ENCODE measurements around the gene PITPNC1.
"Not testable (repeated sequence)": the region's sequence is repeated elsewhere in the genome, so short reads cannot be mapped to it uniquely, and the experiment has no call there.

The PITPNC1 gene

DNA sequence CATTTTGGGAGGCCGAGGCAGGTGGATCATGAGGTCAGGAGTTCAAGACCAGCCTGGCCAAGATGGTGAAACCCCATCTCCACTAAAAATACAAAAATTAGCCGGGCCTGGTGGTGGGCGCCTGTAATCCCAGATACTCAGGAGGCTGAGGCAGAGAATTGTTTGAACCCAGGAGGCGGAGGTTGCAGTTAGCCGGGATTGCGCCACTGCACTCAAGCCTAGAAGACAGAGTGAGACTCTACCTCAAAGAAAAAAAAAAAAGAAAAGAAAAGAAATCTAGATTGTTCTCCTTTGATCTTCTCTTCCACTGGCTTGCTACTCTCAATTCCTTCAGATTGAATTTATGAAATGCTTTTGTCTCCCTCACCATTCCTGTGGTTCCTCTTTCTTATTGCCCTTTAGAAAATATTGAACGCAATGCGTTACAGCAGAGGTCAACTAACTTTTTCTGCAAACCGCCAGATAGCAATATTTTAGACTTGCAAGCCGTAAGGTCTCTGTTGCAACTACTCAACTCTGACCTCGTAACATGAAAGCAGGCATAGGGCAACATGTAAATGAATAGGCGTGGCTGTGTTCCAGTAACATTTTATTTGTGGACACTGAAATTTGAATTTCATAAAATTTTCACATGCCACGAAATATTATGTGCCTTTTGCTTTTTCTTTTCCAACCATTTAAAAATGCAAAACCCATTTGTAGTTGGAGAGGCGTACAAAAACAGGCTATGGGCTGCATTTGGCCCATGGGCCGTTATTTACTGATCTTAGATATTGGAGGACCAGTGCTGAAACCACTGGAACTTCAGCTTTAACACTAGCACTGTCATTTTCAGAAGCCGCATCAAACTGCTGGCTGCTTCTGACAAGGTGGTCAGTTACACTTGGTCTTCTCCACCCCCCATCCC is 24.8 kb downstream of the PITPNC1 start:
- no peak for DNase-seq

- no peak for DNase-seq
These were observed 26.0 kb downstream of the PITPNC1 start for GRCh38 chr17:67403065-67403464.

- DNase-seq = no peak
These were observed 26.4 kb downstream of the PITPNC1 start for GRCh38 chr17:67403483-67403882.

GRCh38 chr17:67408455-67408830 is 31.4 kb downstream of the PITPNC1 start:
- not testable (repeated sequence) for DNase-seq

DNA sequence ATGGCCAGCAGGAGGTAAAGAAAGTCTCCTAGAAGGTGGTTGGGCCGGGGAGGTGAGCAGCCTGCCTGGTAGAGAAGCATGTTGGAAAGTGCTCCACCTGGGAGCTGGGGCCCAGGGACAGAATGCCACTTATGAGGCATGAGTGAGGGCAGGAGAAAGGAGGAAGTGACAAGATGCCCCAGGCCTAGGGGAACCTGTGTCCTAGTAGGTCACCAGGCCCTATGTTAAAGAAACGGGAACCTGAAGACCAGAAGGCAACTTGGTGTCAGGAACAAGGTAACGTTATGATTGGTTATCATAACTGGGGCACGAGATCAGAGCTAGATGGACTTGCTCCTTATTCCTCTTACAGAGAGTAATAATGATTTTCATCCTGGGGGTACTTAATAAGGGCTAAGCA is 34.3 kb downstream of the PITPNC1 start:
- DNase-seq = no peak

DNA sequence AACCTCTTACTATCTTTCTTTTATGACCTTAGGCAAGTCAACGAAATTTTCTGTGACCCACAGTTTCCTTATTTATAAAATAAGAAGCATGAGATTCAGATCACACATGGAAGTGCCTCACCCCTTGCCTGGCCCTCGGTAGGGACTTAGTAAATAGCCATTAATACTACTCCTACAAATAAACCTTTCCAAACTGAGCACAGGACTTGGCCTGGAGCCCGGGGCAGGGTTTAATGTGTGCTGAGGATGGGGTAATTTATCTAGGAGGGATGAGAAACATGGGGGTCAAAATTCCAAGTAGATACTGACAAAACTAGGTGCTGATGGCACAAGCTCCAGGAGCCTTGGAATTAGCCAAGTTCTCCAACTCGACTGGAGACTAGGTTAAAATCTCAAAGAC is 35.0 kb downstream of the PITPNC1 start:
- DNase-seq = no peak

- DNase-seq = no peak
These were observed 35.9 kb downstream of the PITPNC1 start for GRCh38 chr17:67412941-67413340.

DNA sequence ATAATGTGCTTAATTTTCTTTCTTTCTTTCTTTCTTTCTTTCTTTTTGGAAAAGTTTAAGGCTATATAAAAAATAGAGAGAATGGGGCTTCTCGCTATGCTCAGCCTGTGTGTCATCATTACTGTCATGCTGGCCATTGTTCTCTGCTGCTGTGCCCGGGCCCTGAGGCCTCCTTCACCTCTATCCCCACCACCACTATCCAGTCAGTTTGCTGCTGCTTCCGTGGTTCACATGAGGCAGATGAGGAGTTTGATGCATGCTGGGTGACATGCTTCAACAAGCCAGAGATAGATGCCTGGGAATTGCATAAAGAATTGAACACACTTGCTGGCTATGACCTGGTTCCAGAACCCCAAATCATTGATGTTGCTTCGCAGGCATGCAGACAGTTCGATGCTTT is 36.3 kb downstream of the PITPNC1 start:
- DNase-seq = no peak

GRCh38 chr17:67414130-67414529 is 37.0 kb downstream of the PITPNC1 start:
- no peak for DNase-seq

DNA sequence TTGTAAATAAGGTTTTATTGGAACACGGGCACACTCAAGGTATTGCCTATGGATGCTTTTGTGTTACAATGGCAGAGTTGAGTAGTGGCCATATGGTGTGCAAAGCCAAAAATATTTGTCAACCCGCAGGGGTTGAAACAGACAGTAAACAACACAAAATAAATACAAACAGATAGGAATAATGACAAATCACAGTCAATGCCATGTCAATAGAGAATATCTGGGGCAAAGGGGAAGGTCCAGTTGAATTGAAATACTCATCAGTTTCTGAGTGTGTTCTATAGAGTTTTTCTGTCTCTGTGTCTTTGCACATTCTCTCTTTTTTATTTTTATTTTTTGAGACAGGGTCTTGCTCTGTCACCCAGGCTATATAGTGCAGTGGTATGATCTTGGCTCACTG is 37.5 kb downstream of the PITPNC1 start:
- DNase-seq = no peak

- DNase-seq = no peak
These were observed 38.2 kb downstream of the PITPNC1 start for GRCh38 chr17:67415291-67415690.

DNA sequence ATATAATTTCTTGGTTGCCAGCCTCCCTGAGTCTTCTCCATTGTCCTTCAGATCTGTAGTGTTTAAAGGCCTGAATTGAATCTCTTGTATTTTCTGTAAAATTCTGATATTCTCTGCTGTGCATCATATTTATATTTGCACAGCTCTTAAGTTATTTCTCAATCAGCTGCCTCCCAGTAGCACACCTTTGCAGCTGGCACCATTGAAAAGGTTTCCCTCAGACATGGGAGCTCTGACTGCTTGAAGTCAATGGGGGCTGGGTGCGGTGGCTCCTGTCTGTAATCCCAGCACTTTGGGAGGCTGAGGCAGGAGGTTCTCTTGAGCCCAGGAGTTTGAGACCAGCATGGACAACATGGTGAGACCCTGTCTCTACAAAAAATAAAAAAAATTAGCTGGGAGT is 40.4 kb downstream of the PITPNC1 start:
- no peak for DNase-seq

- no peak for DNase-seq
These were observed 43.9 kb downstream of the PITPNC1 start for GRCh38 chr17:67420994-67421393.

DNA sequence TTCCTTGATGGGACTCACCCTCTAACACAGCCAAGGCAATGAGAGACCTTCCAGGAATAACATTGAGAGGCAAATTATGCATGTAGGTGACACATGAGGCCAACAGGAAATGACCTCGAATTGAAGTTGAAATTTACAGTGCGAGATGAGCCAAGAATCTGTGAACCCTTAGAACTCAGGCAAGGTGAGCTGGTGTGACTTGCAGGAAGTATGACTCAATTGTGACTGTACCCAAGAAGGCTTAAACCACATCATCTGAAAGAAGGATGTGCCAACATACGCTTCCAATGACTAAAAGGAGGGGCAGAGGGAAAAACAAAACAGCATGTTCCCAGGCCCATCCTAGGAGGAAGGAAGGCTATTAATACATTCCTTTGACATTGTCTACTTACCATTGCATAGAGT is 44.8 kb downstream of the PITPNC1 start:
- DNase-seq = no peak

- DNase-seq = not testable (repeated sequence)
These were observed 45.2 kb downstream of the PITPNC1 start for GRCh38 chr17:67422296-67422695.

DNA sequence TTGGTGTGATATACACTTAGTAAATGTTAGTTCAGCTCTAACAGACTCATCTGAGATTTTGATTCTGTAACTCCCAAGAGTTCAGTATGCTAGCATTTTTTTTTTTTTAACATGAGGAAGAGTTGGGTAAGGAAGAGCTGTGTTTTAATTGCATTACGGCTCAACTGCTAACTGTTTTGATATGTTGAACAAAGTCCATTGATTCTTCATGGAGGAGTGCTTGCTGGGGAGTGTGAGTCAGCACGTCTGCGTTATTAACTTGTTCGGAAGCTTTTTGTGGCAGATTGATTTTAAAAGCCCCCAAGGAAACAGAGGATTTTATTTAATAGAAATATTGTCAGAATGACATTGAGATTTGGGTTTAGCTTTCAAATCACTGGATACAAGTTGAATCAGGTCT is 45.8 kb downstream of the PITPNC1 start:
- DNase-seq = no peak

GRCh38 chr17:67425571-67426160 is 48.6 kb downstream of the PITPNC1 start:
- DNase-seq = no peak

DNA sequence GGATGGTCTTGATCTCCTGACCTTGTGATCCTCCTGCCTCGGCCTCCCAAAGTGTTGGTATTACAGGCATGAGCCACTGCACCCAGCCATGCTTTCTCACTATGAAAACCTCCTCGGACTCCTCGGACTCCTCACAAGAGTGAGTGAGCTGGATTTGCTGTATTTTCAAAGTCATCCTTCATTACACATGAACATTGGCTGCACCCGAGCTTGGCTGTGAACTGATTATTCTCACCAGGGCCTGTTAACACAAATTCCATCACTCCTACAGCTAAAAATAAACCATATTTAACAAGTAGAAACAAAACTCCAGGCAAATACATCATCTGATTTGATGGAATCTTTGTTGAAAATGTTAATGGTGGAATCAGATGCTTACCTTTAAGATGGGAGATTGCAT is 50.3 kb downstream of the PITPNC1 start:
- no peak for DNase-seq

GRCh38 chr17:67430515-67430914 is 53.4 kb downstream of the PITPNC1 start:
- DNase-seq = not testable (repeated sequence)

GRCh38 chr17:67431249-67432015 is 54.4 kb downstream of the PITPNC1 start:
- DNase-seq = no peak

DNA sequence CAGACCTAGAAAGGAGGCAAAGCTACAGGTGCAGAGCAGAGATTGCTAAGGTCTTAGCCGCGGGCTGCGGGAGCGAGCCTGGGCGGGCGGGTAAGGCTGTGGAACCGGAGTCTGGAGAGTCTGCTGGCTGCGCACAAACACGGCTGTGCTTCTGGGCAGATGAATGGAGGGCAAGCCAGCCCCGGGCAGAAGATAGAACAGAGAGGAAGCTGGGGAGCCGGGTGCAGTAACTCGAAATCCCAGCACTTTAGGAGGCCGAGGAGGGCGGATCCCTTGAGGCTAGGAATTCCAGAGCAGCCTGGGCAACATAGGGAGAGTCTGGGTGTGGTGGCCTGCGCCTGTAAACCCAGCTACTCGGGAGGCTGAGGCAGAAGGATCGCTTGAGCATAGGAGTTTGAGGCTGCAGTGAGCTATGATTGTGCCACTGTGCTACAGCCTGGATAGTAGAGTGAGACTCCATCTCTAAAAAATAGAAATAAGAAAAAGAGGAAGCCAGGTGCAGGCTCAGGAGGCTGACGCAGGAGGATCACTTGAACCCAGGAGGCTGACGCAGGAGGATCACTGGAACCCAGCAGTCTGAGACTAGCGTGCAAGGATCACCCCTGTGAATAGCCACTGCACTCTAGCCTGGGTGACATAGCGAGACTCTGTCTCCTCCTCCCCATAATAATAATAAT is 56.3 kb downstream of the PITPNC1 start:
- DNase-seq = no peak

DNA sequence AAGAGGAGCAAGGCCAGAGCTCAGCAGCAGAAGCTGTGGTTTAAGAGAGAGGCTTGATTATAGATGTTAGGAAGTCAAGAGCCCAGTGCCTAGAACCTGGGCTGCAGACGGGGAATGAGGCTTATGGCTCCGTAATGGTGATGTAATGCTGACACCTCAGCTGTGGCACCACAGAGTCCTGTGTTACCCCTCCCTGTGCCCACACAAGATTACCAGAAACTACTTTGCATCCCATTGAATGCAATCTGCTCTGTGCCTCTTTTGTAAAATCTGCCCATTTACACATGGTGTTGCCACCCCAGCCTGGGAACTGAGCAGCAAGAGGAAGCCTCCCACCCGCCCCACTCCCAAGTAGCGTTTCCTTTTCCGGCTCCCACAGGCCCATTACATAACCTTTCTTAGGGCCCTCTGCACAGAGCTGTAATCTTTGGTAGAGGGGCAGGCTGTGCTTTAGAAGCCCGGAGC is 57.0 kb downstream of the PITPNC1 start:
- no peak for DNase-seq

DNA sequence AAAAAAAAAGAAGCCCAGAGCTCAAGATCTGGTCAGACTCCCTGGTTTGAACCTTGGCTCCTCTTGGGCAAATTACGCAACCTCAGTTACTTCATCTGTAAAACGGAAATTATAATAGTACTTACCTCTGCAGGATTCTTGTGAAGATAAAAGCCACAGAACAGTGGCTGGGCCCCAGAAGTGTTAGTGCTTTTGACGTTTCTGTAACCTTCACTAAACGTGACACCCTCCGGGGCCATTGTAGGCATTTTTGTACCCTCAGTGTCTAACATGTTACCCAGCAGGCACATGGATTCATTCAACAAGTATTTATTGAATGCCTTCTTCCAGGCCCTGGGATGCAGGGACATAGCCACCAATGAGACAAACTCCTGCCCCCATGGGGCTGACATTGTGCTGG is 58.0 kb downstream of the PITPNC1 start:
- no peak for DNase-seq
